Measurements from ENCODE around the gene SLC25A21. TPM values are rescaled to one million over a fixed set of nuclear protein-coding genes. Genes with fewer than 3 reads are reported as not detected.
"Not testable (repeated sequence)": the region's sequence is repeated elsewhere in the genome, so short reads cannot be mapped to it uniquely, and the experiment has no call there.

SLC25A21 gene
- total and polyA plus RNA-seq, 2 of the 13 experiments (the other 11 are each of a cell fraction or from before 2014, with no cell fraction given), result 1.9 to 2.9 TPM

DNA sequence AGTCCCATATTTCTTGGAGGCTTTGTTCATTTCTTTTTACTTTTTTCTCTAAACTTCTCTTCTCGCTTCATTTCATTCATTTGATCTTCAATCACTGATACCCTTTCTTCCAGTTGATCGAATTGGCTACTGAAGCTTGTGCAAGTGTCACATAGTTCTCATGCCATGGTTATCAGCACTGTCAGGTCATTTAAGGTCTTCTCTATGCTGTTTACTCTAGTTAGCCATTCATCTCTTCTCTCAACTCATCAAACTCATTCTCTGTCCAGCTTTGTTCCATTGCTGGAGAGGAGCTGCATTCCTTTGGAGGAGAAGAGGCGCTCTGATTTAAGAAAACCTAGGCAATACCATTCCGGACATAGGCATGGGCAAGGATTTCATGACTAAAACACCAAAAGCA lies 192.0 kb downstream of the SLC25A21 start (continued):
- TF ChIP-seq, protein P1, sequence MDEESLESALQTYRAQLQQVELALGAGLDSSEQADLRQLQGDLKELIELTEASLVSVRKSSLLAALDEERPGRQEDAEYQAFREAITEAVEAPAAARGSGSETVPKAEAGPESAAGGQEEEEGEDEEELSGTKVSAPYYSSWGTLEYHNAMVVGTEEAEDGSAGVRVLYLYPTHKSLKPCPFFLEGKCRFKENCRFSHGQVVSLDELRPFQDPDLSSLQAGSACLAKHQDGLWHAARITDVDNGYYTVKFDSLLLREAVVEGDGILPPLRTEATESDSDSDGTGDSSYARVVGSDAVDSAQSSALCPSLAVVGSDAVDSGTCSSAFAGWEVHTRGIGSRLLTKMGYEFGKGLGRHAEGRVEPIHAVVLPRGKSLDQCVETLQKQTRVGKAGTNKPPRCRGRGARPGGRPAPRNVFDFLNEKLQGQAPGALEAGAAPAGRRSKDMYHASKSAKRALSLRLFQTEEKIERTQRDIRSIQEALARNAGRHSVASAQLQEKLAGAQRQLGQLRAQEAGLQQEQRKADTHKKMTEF (CRISPR knock-in tag; IDR thresholded peaks at IDR 0.05), result peak; percentile 45; the same call in 1 of the 2 replicates
- peak; percentile 91 for TF ChIP-seq FOXA3 (CRISPR knock-in tag; IDR thresholded peaks at IDR 0.05)
- TF ChIP-seq ZFP36L1 (CRISPR knock-in tag; IDR thresholded peaks at IDR 0.05), result 0 out of 2 replicates have a peak, but pooled peaks have one; percentile 26
- peak; percentile 71 for TF ChIP-seq CEBPG (CRISPR knock-in tag; IDR thresholded peaks at IDR 0.05)
- peak; percentile 23 for TF ChIP-seq SKI (IDR thresholded peaks at IDR 0.05; ENCODE audit: partially characterized antibody)
- TF ChIP-seq SKIL (CRISPR knock-in tag; IDR thresholded peaks at IDR 0.05; ENCODE audit: borderline replicate concordance), result peak; percentile 37; the same call in 1 of the 2 replicates
- TF ChIP-seq GFI1 (CRISPR knock-in tag; IDR thresholded peaks at IDR 0.05; ENCODE audit: borderline replicate concordance), result peak; percentile 95
- TF ChIP-seq MIXL1 (CRISPR knock-in tag; IDR thresholded peaks at IDR 0.05), result peak; percentile 77
- peak; percentile 93 for TF ChIP-seq MIER2 (CRISPR knock-in tag; IDR thresholded peaks at IDR 0.05)
- TF ChIP-seq ZNF614 (CRISPR knock-in tag; IDR thresholded peaks at IDR 0.05; ENCODE audit: borderline replicate concordance), result peak; percentile 42; the same call in 1 of the 2 replicates
- peak; percentile 73; the same call in 1 of the 2 replicates for TF ChIP-seq ZNF710 (CRISPR knock-in tag; IDR thresholded peaks at IDR 0.05; ENCODE audit: borderline replicate concordance)
- peak; percentile 68 for TF ChIP-seq RNF2 (conservative IDR thresholded peaks at IDR 0.05; ENCODE audit: low read depth)
- peak; percentile 38 to 66; a peak in 1 of 4 replicates for TF ChIP-seq EP300 (IDR thresholded peaks at IDR 0.05; ENCODE audit: low read depth in 2 of 2, low read length in 2 of 2)
- TF ChIP-seq EP300 (CRISPR knock-in tag; IDR thresholded peaks at IDR 0.05; ENCODE audit: borderline replicate concordance); NONO (IDR thresholded peaks at IDR 0.05); SOX6 (IDR thresholded peaks at IDR 0.05): not testable (repeated sequence)
- TF ChIP-seq NONO (CRISPR knock-in tag; conservative IDR thresholded peaks at IDR 0.05), result peak; percentile 54
- peak; percentile 93 for TF ChIP-seq ZNF644 (CRISPR knock-in tag; IDR thresholded peaks at IDR 0.05; ENCODE audit: low read depth)
- peak; percentile 82 for TF ChIP-seq BCL6 (CRISPR knock-in tag; IDR thresholded peaks at IDR 0.05)
- TF ChIP-seq RCOR2 (CRISPR knock-in tag; IDR thresholded peaks at IDR 0.05), result peak; percentile 62; the same call in 1 of the 2 replicates
- TF ChIP-seq ZNF792 (CRISPR knock-in tag; IDR thresholded peaks at IDR 0.05), result peak; percentile 77; the same call in 1 of the 2 replicates
- peak; percentile 41; the same call in 1 of the 2 replicates for TF ChIP-seq GATA4 (IDR thresholded peaks at IDR 0.05; ENCODE audit: borderline replicate concordance, low read depth)
- peak; percentile 89 for TF ChIP-seq FOXO1 (CRISPR knock-in tag; IDR thresholded peaks at IDR 0.05)
- peak; percentile 75 for TF ChIP-seq TARDBP (CRISPR knock-in tag; IDR thresholded peaks at IDR 0.05)
- peak; percentile 76 for TF ChIP-seq SOX6 (CRISPR knock-in tag; IDR thresholded peaks at IDR 0.05)
- TF ChIP-seq HOXA3 (CRISPR knock-in tag; IDR thresholded peaks at IDR 0.05), result 0 out of 2 replicates have a peak, but pooled peaks have one; percentile 27
